Pancreas (tissue), 10 donors: ENCODE results near the gene SIX5. TPM values are rescaled to one million over a fixed set of nuclear protein-coding genes. Genes with fewer than 3 reads are reported as not detected.

Source experiments
- ATAC-seq, 4 donors: fragments of 200-7000 bp; cut with Tn5 transposase; one replicate each; pipeline versions ENCODE4 v1.8.0 to v1.9.1; 2020; ENCODE audit warnings: mild to moderate bottlenecking in 4 of 4, moderate library complexity in 4 of 4
- DNase-seq, 6 donors: peaks; one replicate each; pipeline ENCODE4 v3.0.0-alpha.2; 2020
- FAIRE-seq: peaks from 2 replicates; lab custom pipeline; 2012; peaks lifted over from hg19 to GRCh38; lab: Jason Lieb, UNC
- H3K27ac ChIP-seq, 4 donors: fragments of 200-600 bp; sonication (generic); 1 replicate in 3 of 4; 2 replicates in 1 of 4; pipeline versions ENCODE4 v1.5.0 to v1.8.0; 2020
- H3K27me3 ChIP-seq, 4 donors: fragments of 200-600 bp; one replicate each; pipeline ENCODE4 v1.8.0; 2021
- H3K36me3 ChIP-seq, 3 donors: fragments of 200-600 bp; sonication (generic) in 1 of 3; one replicate each; pipeline versions ENCODE4 v1.5.0 to v1.8.0; 2020 to 2021
- H3K4me1 ChIP-seq, 3 donors: fragments of 200-600 bp; one replicate each; pipeline ENCODE4 v1.8.0; 2021
- H3K4me3 ChIP-seq, 4 donors: fragments of 200-600 bp; sonication (generic) in 2 of 4; one replicate each; pipeline versions ENCODE4 v1.5.0 to v1.8.0; 2020 to 2021
- H3K9me3 ChIP-seq, 4 donors: fragments of 200-600 bp; one replicate each; pipeline ENCODE4 v1.8.0; 2021
- WGBS, 2 donors: extraction: QIAGEN DNeasy Blood & Tissue Kit; methylation state at CpG; one replicate each; pipeline ENCODE4 v1.1.7; 2013; 5-methylcytosine and 5-hydroxymethylcytosine counted together
- intact Hi-C, 3 donors: fragments of 100-400 bp; cut with DNase I; formaldehyde crosslinking; loops; one replicate each; pipeline versions ENCODE4 v1.11.1 to v1.14.2; 2022
- polyA plus RNA-seq, 2 donors: library from polyadenylated mRNA; stranded (reverse); fragments of 200-250 nt; gene quantifications; one replicate each; pipeline ENCODE4 v1.2.3, GENCODE V29; 2013
- total RNA-seq, 6 donors: library from RNA; stranded (reverse); fragmentation: NEBNext Ultra II Directional in 4 of 6; extraction: Animal tissue kit (Norgen Biotek cat#: 25700) in 4 of 6; gene quantifications; one replicate each; pipeline versions ENCODE4 v1.2.1 to v1.2.4, GENCODE V29; 2021 to 2023
- TF ChIP-seq, protein P1 (sequence below), 4 donors: fragments of 200-600 bp; sonication (generic) in 3 of 4; IDR thresholded peaks; one replicate each; pipeline versions ENCODE4 v1.5.0 to v1.8.0; 2021; ENCODE audit warnings: antibody characterized with exemption in 4 of 4
- donor health status: healthy with polysubstance abuse.
- donor health status: DM: no; HTN: no; CAD: no; lungs with moderate emphysema.
- donor health status: DM: no; HTN: no; CAD: no.
- donor health status: control.
- donor health status: control.
- donor health status: Bipolar disorder and iron deficiency.
- donor health status: DM: yes; HTN: yes; CAD: no.
- donor health status: DM: no; HTN: no; CAD: no.
- donor health status: DM: no; HTN: no; CAD: no.
- donor health status: DM: yes; HTN: yes; CAD: no.

The SIX5 gene
- total and polyA plus RNA-seq, 8 donors, result 18.7 to 42.5 (median 28.0) TPM

- peaks cover 0 to 25% (median 16%) of the 10 kb centered on the region in 3 donors for H3K36me3 ChIP-seq
- DNase-seq (peak in 4 of 6 donors; percentile 36 to 79 (median 50)), ATAC-seq (no peak), FAIRE-seq (no peak)
- H3K4me1 ChIP-seq, result peaks cover 4 to 20% (median 7%) of the 10 kb centered on the region in 3 donors
- no peaks in the 10 kb centered on the region for H3K27me3 ChIP-seq
- H3K9me3 ChIP-seq, result no peaks in the 10 kb centered on the region
- intact Hi-C loops, result no loop called here
- no peak overlapping the region for H3K27ac ChIP-seq
- H3K4me3 ChIP-seq, result no peak overlapping the region
- WGBS, 2 donors, result 90 to 92% methylated on average over 28 of the region's 28 CpGs
- TF ChIP-seq, protein P1, sequence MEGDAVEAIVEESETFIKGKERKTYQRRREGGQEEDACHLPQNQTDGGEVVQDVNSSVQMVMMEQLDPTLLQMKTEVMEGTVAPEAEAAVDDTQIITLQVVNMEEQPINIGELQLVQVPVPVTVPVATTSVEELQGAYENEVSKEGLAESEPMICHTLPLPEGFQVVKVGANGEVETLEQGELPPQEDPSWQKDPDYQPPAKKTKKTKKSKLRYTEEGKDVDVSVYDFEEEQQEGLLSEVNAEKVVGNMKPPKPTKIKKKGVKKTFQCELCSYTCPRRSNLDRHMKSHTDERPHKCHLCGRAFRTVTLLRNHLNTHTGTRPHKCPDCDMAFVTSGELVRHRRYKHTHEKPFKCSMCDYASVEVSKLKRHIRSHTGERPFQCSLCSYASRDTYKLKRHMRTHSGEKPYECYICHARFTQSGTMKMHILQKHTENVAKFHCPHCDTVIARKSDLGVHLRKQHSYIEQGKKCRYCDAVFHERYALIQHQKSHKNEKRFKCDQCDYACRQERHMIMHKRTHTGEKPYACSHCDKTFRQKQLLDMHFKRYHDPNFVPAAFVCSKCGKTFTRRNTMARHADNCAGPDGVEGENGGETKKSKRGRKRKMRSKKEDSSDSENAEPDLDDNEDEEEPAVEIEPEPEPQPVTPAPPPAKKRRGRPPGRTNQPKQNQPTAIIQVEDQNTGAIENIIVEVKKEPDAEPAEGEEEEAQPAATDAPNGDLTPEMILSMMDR (IDR thresholded peaks at IDR 0.05), result no peak
Observed at GRCh38 chr19:45778010-45778661, 9.1 kb upstream of the SIX5 start.

GRCh38 chr19:45777395-45777961 lies 8.4 kb upstream of the SIX5 start:
- Histone ChIP-seq H3K4me3 (no peak overlapping the region), H3K27ac (no peak overlapping the region), H3K4me1 (peaks cover 10 to 27% (median 13%) of the 10 kb centered on the region in 3 donors), H3K9me3 (no peaks in the 10 kb centered on the region), H3K27me3 (no peaks in the 10 kb centered on the region), H3K36me3 (peaks cover 0 to 25% (median 16%) of the 10 kb centered on the region in 3 donors)
- intact Hi-C loops, result no loop called here
- TF ChIP-seq, protein P1 (IDR thresholded peaks at IDR 0.05), result no peak
- FAIRE-seq, result no peak
- DNase-seq, result peak in 4 of 6 donors; percentile 14 to 78 (median 46)
- WGBS, 2 donors, result 93% methylated on average over 34 of the region's 34 CpGs
- ATAC-seq, result no peak

DNA sequence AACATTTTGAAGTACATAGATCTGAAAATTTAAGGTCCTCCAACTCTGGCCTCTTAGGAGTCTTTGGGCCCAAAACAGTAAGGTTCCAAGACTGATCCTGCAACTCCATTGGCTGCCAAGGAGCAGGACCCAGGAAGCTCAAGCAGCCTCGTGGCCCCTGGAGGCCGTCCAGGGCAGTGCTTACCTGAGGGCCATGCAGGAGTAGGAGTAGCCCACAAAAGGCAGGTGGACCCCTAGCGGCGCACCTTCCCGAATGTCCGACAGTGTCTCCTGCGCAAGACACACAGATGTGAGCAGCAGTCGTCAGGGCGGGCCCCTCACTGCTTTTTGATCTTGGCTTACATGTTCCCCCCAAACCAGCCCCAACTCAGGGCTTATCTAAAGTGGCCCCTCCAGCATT lies 5.7 kb upstream of the SIX5 start:
- FAIRE-seq (no peak), ATAC-seq (no peak), DNase-seq (peak in 5 of 6 donors; percentile 35 to 76 (median 61))
- Histone ChIP-seq H3K36me3 (peaks cover 0 to 25% (median 16%) of the 10 kb centered on the region in 3 donors), H3K9me3 (no peaks in the 10 kb centered on the region), H3K4me1 (peaks cover 15 to 26% (median 19%) of the 10 kb centered on the region in 3 donors), H3K4me3 (no peak overlapping the region), H3K27ac (peak overlapping the region in 1 of 4 donors; percentile 8), H3K27me3 (no peaks in the 10 kb centered on the region)
- 85 to 86% methylated on average over 9 of the region's 9 CpGs for WGBS, 2 donors
- intact Hi-C loops, result no loop called here
- TF ChIP-seq, protein P1 (IDR thresholded peaks at IDR 0.05), result no peak

GRCh38 chr19:45773384-45773783 lies 4.3 kb upstream of the SIX5 start:
- H3K4me1 ChIP-seq, result peaks cover 15 to 21% (median 19%) of the 10 kb centered on the region in 3 donors
- no peak for FAIRE-seq
- H3K4me3 ChIP-seq, result no peak overlapping the region
- peak overlapping the region; percentile 91 to 97 (median 94) for H3K27ac ChIP-seq
- 0 to 8% methylated on average over 2 of the region's 2 CpGs for WGBS, 2 donors
- H3K9me3 ChIP-seq, result no peaks in the 10 kb centered on the region
- TF ChIP-seq, protein P1 (IDR thresholded peaks at IDR 0.05), result no peak
- H3K36me3 ChIP-seq, result peaks cover 0 to 23% (median 16%) of the 10 kb centered on the region in 3 donors
- intact Hi-C loops, result no loop called here
- H3K27me3 ChIP-seq, result no peaks in the 10 kb centered on the region
- peak in 4 of 6 donors; percentile 72 to 87 (median 82) for DNase-seq
- peak in 1 of 4 donors; percentile 2 for ATAC-seq
